Activated effector memory CD4-positive, alpha-beta T cell treated with anti-CD3 and anti-CD28 coated beads, Interleukin-2, amount 50 U/mL, for 16 hours (primary cell): ENCODE data around the gene SCTR.

ENCODE experiments used
- DNase-seq: peaks from one replicate; pipeline ENCODE4 v3.0.0-alpha.2; 2020

Gene SCTR

GRCh38 chr2:119486886-119487285 lies 37.4 kb downstream of the SCTR start:
- DNase-seq, result no peak

GRCh38 chr2:119486196-119486827 lies 38.0 kb downstream of the SCTR start:
- no peak for DNase-seq

GRCh38 chr2:119485336-119486110 lies 38.8 kb downstream of the SCTR start:
- no peak for DNase-seq

GRCh38 chr2:119484834-119485233 lies 39.4 kb downstream of the SCTR start:
- no peak for DNase-seq

GRCh38 chr2:119483896-119484718 lies 40.2 kb downstream of the SCTR start:
- DNase-seq, result no peak

- no peak for DNase-seq
Observed at GRCh38 chr2:119483395-119483753, 40.9 kb downstream of the SCTR start.

- DNase-seq, result no peak
Observed at GRCh38 chr2:119482481-119483394, 41.5 kb downstream of the SCTR start.

- DNase-seq, result no peak
Observed at GRCh38 chr2:119481501-119482455, 42.5 kb downstream of the SCTR start.

- no peak for DNase-seq
Observed at GRCh38 chr2:119480718-119481142, 43.6 kb downstream of the SCTR start.

GRCh38 chr2:119480184-119480583 lies 44.1 kb downstream of the SCTR start:
- DNase-seq, result no peak

GRCh38 chr2:119478978-119479295 lies 45.3 kb downstream of the SCTR start:
- DNase-seq, result no peak

GRCh38 chr2:119478188-119478977 lies 45.9 kb downstream of the SCTR start:
- DNase-seq, result no peak

GRCh38 chr2:119477113-119477505 lies 47.2 kb downstream of the SCTR start:
- no peak for DNase-seq

GRCh38 chr2:119476301-119477112 lies 47.8 kb downstream of the SCTR start:
- DNase-seq, result peak; percentile 74

GRCh38 chr2:119475857-119476244 lies 48.4 kb downstream of the SCTR start:
- DNase-seq, result no peak

GRCh38 chr2:119475225-119475856 lies 48.9 kb downstream of the SCTR start:
- peak; percentile 55 for DNase-seq

- DNase-seq, result no peak
Observed at GRCh38 chr2:119474371-119475224, 49.7 kb downstream of the SCTR start.

- DNase-seq, result no peak
Observed at GRCh38 chr2:119473621-119474370, 50.5 kb downstream of the SCTR start.
